ENCODE data around the gene CHEK1. TPM values are rescaled to one million over a fixed set of nuclear protein-coding genes. Genes with fewer than 3 reads are reported as not detected.

CHEK1 gene
- total RNA-seq, 2 donors from 2014 or later: 103 to 123 TPM

- no peak overlapping the region for H3K4me3 ChIP-seq (ENCODE audit: low read length)
- H3K27ac Mint-ChIP-seq: no peak overlapping the region
- H3K9me3 ChIP-seq (ENCODE audit: control insufficient read depth, low read length): peaks cover 27% of the 10 kb centered on the region
- H3K9me3 Mint-ChIP-seq: peaks cover 29% of the 10 kb centered on the region
- no peak overlapping the region for H3K27ac ChIP-seq (ENCODE audit: low read depth, low read length)
- H3K4me1 Mint-ChIP-seq: peaks cover 15% of the 10 kb centered on the region
- DNase-seq: no peak
- peaks cover 25% of the 10 kb centered on the region for H3K36me3 Mint-ChIP-seq (ENCODE audit: low read depth)
- H3K4me3 Mint-ChIP-seq: no peak overlapping the region
- H3K4me1 ChIP-seq (ENCODE audit: control insufficient read depth, insufficient read depth, low read length): no peaks in the 10 kb centered on the region
- no peaks in the 10 kb centered on the region for H3K27me3 Mint-ChIP-seq (ENCODE audit: insufficient read depth)
- no peaks in the 10 kb centered on the region for H3K27me3 ChIP-seq (ENCODE audit: control insufficient read depth, insufficient read depth, low read length, poor library complexity, severe bottlenecking)
- no peaks in the 10 kb centered on the region for H3K36me3 ChIP-seq (ENCODE audit: control insufficient read depth, insufficient read depth, low read length)
- WGBS, 2 experiments (ENCODE audit: insufficient coverage in 1 of 2, insufficient read length in 1 of 2): 95 to 100% methylated on average over 1 to 2 of the region's 2 CpGs
- H3K9ac ChIP-seq (ENCODE audit: extremely low read depth, low read length, poor library complexity, severe bottlenecking): no peak overlapping the region
- TF ChIP-seq, protein P1, sequence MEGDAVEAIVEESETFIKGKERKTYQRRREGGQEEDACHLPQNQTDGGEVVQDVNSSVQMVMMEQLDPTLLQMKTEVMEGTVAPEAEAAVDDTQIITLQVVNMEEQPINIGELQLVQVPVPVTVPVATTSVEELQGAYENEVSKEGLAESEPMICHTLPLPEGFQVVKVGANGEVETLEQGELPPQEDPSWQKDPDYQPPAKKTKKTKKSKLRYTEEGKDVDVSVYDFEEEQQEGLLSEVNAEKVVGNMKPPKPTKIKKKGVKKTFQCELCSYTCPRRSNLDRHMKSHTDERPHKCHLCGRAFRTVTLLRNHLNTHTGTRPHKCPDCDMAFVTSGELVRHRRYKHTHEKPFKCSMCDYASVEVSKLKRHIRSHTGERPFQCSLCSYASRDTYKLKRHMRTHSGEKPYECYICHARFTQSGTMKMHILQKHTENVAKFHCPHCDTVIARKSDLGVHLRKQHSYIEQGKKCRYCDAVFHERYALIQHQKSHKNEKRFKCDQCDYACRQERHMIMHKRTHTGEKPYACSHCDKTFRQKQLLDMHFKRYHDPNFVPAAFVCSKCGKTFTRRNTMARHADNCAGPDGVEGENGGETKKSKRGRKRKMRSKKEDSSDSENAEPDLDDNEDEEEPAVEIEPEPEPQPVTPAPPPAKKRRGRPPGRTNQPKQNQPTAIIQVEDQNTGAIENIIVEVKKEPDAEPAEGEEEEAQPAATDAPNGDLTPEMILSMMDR (conservative IDR thresholded peaks at IDR 0.05): no peak
These were observed 65.0 kb downstream of the CHEK1 start for GRCh38 chr11:125690006-125690405.

GRCh38 chr11:125692887-125693286 is 67.9 kb downstream of the CHEK1 start:
- TF ChIP-seq, protein P1 (conservative IDR thresholded peaks at IDR 0.05): no peak
- Histone ChIP-seq H3K4me1 (ENCODE audit: control insufficient read depth, insufficient read depth, low read length) (no peaks in the 10 kb centered on the region), H3K9me3 (ENCODE audit: control insufficient read depth, low read length) (peaks cover 6% of the 10 kb centered on the region), H3K36me3 (ENCODE audit: control insufficient read depth, insufficient read depth, low read length) (no peaks in the 10 kb centered on the region), H3K9ac (ENCODE audit: extremely low read depth, low read length, poor library complexity, severe bottlenecking) (no peak overlapping the region), H3K4me3 (ENCODE audit: low read length) (no peak overlapping the region), H3K27ac (ENCODE audit: low read depth, low read length) (no peak overlapping the region), H3K27me3 (ENCODE audit: control insufficient read depth, insufficient read depth, low read length, poor library complexity, severe bottlenecking) (no peaks in the 10 kb centered on the region)
- no peaks in the 10 kb centered on the region for H3K4me1 Mint-ChIP-seq
- no peak overlapping the region for H3K4me3 Mint-ChIP-seq
- WGBS, 2 experiments (ENCODE audit: insufficient coverage in 1 of 2, insufficient read length in 1 of 2): 80 to 93% methylated on average over 3 to 5 of the region's 5 CpGs
- peaks cover 4% of the 10 kb centered on the region for H3K9me3 Mint-ChIP-seq
- H3K27ac Mint-ChIP-seq: no peak overlapping the region
- no peak for DNase-seq
- peaks cover 5% of the 10 kb centered on the region for H3K36me3 Mint-ChIP-seq (ENCODE audit: low read depth)
- H3K27me3 Mint-ChIP-seq (ENCODE audit: insufficient read depth): no peaks in the 10 kb centered on the region

GRCh38 chr11:125694951-125695350 is 70.0 kb downstream of the CHEK1 start:
- no peaks in the 10 kb centered on the region for H3K9me3 Mint-ChIP-seq
- no peak for DNase-seq
- WGBS, 2 experiments (ENCODE audit: insufficient coverage in 1 of 2, insufficient read length in 1 of 2): 86 to 100% methylated on average over 1 to 2 of the region's 2 CpGs
- H3K27ac ChIP-seq (ENCODE audit: low read depth, low read length): no peak overlapping the region
- no peaks in the 10 kb centered on the region for H3K27me3 ChIP-seq (ENCODE audit: control insufficient read depth, insufficient read depth, low read length, poor library complexity, severe bottlenecking)
- no peak overlapping the region for H3K27ac Mint-ChIP-seq
- no peaks in the 10 kb centered on the region for H3K9me3 ChIP-seq (ENCODE audit: control insufficient read depth, low read length)
- no peaks in the 10 kb centered on the region for H3K36me3 ChIP-seq (ENCODE audit: control insufficient read depth, insufficient read depth, low read length)
- H3K4me1 ChIP-seq (ENCODE audit: control insufficient read depth, insufficient read depth, low read length): no peaks in the 10 kb centered on the region
- H3K27me3 Mint-ChIP-seq (ENCODE audit: insufficient read depth): peaks cover under 1% of the 10 kb centered on the region
- H3K9ac ChIP-seq (ENCODE audit: extremely low read depth, low read length, poor library complexity, severe bottlenecking): no peak overlapping the region
- no peak overlapping the region for H3K4me3 ChIP-seq (ENCODE audit: low read length)
- no peaks in the 10 kb centered on the region for H3K36me3 Mint-ChIP-seq (ENCODE audit: low read depth)
- H3K4me1 Mint-ChIP-seq: no peaks in the 10 kb centered on the region
- no peak overlapping the region for H3K4me3 Mint-ChIP-seq
- TF ChIP-seq, protein P1 (conservative IDR thresholded peaks at IDR 0.05): no peak
